HFFc6 (cell line): ENCODE data around the gene CHSY3. TPM values are rescaled to one million over a fixed set of nuclear protein-coding genes. Genes with fewer than 3 reads are reported as not detected.

ENCODE experiments used
- DNase-seq: peaks from one replicate; pipeline ENCODE4 v3.0.0-alpha.2; 2018
- H3K27ac Mint-ChIP-seq: 2 replicates; pipeline ENCODE4 v1.8.0; 2020; ENCODE audit warnings: mild to moderate bottlenecking, mixed read lengths
- H3K27me3 Mint-ChIP-seq: 2 replicates; pipeline ENCODE4 v1.8.0; 2021; ENCODE audit warnings: mild to moderate bottlenecking, moderate library complexity, mixed read lengths; ENCODE audit not compliant: insufficient read depth
- H3K36me3 Mint-ChIP-seq: 2 replicates; pipeline ENCODE4 v1.8.0; 2021; ENCODE audit warnings: low read depth, mixed read lengths
- H3K4me1 Mint-ChIP-seq: 2 replicates; pipeline ENCODE4 v1.8.0; 2020; ENCODE audit warnings: low read depth, mixed read lengths
- H3K4me3 Mint-ChIP-seq: 2 replicates; pipeline ENCODE4 v1.8.0; 2020; ENCODE audit warnings: mild to moderate bottlenecking, moderate library complexity, mixed read lengths
- H3K9me3 Mint-ChIP-seq: 2 replicates; pipeline ENCODE4 v1.8.0; 2020; ENCODE audit warnings: mild to moderate bottlenecking, mixed read lengths
- CTCF ChIP-seq: fragments of 200-600 bp; sonication (generic); IDR thresholded peaks from 2 replicates; pipeline ENCODE4 v1.5.0; 2021; ENCODE audit warnings: antibody characterized with exemption, mild to moderate bottlenecking
- total RNA-seq, 6 experiments: library from RNA; stranded (reverse); fragmentation: NEBNext Ultra II Directional; extraction: Animal tissue kit (Norgen Biotek cat#: 25700); gene quantifications; 2 replicates in 1 of 6; 3 replicates in 5 of 6; pipeline ENCODE4 v1.2.3, GENCODE V29; 2021

The CHSY3 gene
- total RNA-seq, 6 experiments from 2014 or later: 0.07 to 0.19 (median 0.07) TPM; not detected in 2

DNA sequence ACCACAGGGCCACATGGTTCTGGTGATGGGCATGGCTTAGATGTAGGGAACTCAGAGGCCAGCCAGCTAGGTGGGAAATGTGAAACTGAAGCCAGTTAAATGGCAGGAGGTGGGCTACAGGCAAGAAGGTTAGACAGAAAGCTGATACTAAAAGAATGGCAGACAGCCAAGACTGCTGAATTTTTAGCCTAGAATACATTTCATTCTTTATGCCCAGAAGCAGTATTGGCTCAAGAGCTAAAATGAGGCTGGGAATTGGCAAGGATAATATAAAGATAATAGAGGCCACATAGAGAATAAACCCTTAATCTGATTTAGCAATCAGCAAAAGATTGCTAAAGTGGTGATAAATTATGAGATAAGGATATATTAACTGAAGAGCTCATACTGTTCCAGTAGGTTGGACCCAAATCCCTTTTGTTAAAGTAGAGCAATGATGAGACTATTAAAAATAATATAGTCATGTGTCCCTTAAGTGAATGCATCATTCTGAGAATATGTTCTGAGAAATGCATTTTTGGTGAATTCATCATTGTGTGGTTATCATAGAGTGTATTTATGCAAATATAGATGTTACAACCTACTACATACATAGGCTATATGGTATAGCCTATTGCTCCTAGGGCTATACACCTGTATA is 234.3 kb downstream of the CHSY3 start:
- no peak for TF ChIP-seq CTCF
- DNase-seq: no peak
- Mint-ChIP-seq H3K27ac (no peak overlapping the region), H3K27me3 (no peaks in the 10 kb centered on the region), H3K4me1 (no peaks in the 10 kb centered on the region), H3K9me3 (peaks cover 41% of the 10 kb centered on the region), H3K4me3 (no peak overlapping the region), H3K36me3 (no peaks in the 10 kb centered on the region)

GRCh38 chr5:130141659-130142320 is 237.5 kb downstream of the CHSY3 start:
- DNase-seq: no peak
- H3K27me3 Mint-ChIP-seq: no peaks in the 10 kb centered on the region; the same call in 1 of the 2 replicates
- no peak overlapping the region for H3K4me3 Mint-ChIP-seq
- H3K27ac Mint-ChIP-seq: no peak overlapping the region
- no peak for TF ChIP-seq CTCF
- no peaks in the 10 kb centered on the region for H3K4me1 Mint-ChIP-seq
- peaks cover 42% of the 10 kb centered on the region for H3K9me3 Mint-ChIP-seq
- no peaks in the 10 kb centered on the region for H3K36me3 Mint-ChIP-seq

- Mint-ChIP-seq H3K4me3 (no peak overlapping the region), H3K9me3 (peaks cover 31% of the 10 kb centered on the region), H3K27me3 (no peaks in the 10 kb centered on the region; the same call in none of the 2 replicates), H3K4me1 (no peaks in the 10 kb centered on the region), H3K27ac (no peak overlapping the region), H3K36me3 (no peaks in the 10 kb centered on the region; the same call in 1 of the 2 replicates)
- TF ChIP-seq CTCF: no peak
- DNase-seq: no peak
These were observed 247.0 kb downstream of the CHSY3 start for GRCh38 chr5:130151239-130151638.

DNA sequence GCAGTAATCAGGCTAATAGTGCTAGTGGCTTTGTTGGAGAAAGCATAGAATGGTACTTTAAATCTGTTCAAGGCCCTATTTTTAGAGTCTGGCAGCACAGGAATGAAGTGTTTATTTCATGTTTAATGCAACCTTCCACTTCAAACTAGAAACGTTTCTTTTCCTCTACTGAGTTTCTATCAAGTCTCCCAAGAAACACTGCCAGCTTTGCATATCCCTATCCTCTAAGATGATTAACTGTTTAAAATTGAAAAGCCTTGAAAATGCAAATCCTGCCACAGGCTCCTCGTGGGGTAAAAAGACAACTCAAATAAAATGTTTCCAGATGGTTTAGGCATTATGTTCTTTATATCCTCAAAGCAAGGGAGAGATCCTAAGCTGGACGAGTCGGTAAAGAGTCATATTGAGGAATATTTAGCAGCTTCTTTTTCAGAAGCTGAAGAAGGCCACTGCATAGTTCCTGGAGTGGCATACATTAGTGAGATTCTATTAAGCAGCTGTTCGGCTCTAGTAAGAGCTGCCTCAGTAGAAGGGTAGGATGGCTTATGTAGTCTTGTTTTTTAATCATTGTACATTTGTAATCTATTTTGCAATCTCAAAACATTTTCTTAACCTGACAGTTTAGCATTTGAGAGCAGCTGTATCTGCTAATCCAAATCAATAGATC is 251.2 kb downstream of the CHSY3 start:
- peaks cover 38% of the 10 kb centered on the region for H3K9me3 Mint-ChIP-seq
- no peaks in the 10 kb centered on the region; the same call in 1 of the 2 replicates for H3K36me3 Mint-ChIP-seq
- H3K4me3 Mint-ChIP-seq: no peak overlapping the region
- no peaks in the 10 kb centered on the region for H3K4me1 Mint-ChIP-seq
- no peak for DNase-seq
- TF ChIP-seq CTCF: no peak
- H3K27me3 Mint-ChIP-seq: no peaks in the 10 kb centered on the region; the same call in none of the 2 replicates
- H3K27ac Mint-ChIP-seq: no peak overlapping the region

DNA sequence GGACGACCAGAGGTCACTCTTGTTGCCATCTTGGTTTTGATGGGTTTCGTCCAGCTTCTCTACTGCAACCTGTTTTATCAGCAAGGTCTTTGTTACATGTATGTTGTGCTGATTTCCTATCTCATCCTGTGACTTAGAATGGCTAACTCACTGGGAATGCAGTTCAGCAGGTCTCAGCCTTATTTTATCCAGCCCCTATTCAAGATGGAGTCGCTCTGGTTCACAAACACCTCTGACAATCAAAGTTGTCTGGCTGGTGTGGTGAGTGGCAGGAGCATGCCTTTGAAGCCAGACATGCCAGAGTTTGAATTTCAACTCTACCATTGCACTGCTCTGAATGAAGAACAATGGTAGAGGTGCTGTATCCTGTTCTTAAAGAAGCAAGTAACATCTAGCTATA is 253.8 kb downstream of the CHSY3 start:
- no peak for TF ChIP-seq CTCF
- Mint-ChIP-seq H3K27me3 (no peaks in the 10 kb centered on the region; the same call in none of the 2 replicates), H3K4me1 (no peaks in the 10 kb centered on the region), H3K27ac (no peak overlapping the region), H3K4me3 (no peak overlapping the region), H3K36me3 (no peaks in the 10 kb centered on the region; the same call in 1 of the 2 replicates), H3K9me3 (peaks cover 38% of the 10 kb centered on the region)
- DNase-seq: no peak
